ENCODE results near the gene TPK1.
"Not testable (repeated sequence)": the region's sequence is repeated elsewhere in the genome, so short reads cannot be mapped to it uniquely, and the experiment has no call there.

Gene TPK1

GRCh38 chr7:144826208-144826607, 9.6 kb downstream of the TPK1 start:
- H3K27ac ChIP-seq: peak overlapping the region in 1 of 21 experiments; percentile 47
- H3K4me3 ChIP-seq: no peak overlapping the region

- Histone ChIP-seq H3K4me3 (no peak overlapping the region), H3K27ac (no peak overlapping the region)
Measured at GRCh38 chr7:144824360-144824759, 11.5 kb downstream of the TPK1 start.

GRCh38 chr7:144822223-144822622, 13.6 kb downstream of the TPK1 start:
- Histone ChIP-seq H3K27ac (no peak overlapping the region), H3K4me3 (no peak overlapping the region)

- peak overlapping the region in 1 of 21 experiments; percentile 26 for H3K27ac ChIP-seq
- H3K4me3 ChIP-seq: no peak overlapping the region
Measured at GRCh38 chr7:144821067-144821466, 14.8 kb downstream of the TPK1 start.

DNA sequence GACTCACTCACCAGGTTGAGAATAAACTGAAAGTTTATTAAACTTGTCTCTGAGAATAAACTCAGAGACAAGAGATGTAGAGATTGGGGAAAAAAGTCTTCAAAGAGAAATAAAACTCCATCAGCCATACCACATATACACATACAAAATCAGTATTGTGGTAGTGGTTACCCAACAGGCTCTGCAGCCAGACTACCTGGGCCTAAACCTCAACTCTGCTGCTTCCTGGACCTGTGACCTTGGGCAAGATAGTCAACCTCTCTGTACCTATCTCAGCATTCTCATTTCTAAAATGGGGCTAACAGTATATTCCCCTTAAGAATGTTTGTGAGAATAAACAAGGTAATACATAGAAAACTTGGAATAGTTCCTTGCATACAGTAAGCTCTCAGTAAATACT, 15.3 kb downstream of the TPK1 start:
- Histone ChIP-seq H3K27ac (peak overlapping the region in 1 of 21 experiments; percentile 26), H3K4me3 (no peak overlapping the region)

DNA sequence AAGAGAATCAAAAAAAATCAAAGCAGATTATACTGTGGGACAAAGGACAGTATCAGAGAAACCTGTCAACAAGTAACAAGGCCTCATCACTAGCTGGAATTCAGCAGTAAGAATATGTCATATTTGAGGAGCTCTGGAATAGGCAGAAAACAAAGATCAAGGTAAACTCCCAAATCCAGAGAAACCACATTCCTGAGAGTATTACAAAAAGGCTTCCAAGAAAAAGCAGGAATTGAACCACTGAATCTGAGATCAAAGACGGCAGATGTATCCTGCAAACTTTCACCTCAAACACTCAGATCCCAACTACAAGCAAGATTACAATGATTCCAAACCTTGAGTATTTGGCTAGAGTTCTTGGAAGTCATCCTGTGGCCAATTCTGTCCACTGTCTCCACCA, 16.3 kb downstream of the TPK1 start:
- no peak overlapping the region for H3K4me3 ChIP-seq
- peak overlapping the region in 1 of 21 experiments; percentile 66 for H3K27ac ChIP-seq

DNA sequence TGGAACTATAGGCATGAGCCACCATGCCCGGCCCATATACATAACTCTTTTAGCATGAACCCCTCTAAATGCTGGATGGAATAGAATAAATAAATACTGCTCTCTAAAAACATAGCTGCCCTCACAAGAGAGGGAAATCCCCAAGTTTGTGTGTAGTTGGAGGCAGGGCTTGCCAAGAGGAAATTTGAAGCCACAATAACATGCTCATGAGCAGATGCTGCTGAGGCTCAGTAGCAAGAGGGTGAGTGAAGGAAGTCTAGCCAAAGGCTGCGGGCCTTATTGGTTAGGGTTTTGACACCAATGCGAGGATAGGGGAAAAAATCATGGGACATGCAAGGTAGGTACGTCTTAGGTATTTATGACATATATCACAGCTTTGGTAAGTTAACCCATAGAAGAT, 17.3 kb downstream of the TPK1 start:
- Histone ChIP-seq H3K4me3 (no peak overlapping the region), H3K27ac (peak overlapping the region in 3 of 21 experiments; percentile 18 to 66 (median 19))

- H3K27ac ChIP-seq: no peak overlapping the region
- H3K4me3 ChIP-seq: no peak overlapping the region
Measured at GRCh38 chr7:144817001-144817400, 18.9 kb downstream of the TPK1 start.

DNA sequence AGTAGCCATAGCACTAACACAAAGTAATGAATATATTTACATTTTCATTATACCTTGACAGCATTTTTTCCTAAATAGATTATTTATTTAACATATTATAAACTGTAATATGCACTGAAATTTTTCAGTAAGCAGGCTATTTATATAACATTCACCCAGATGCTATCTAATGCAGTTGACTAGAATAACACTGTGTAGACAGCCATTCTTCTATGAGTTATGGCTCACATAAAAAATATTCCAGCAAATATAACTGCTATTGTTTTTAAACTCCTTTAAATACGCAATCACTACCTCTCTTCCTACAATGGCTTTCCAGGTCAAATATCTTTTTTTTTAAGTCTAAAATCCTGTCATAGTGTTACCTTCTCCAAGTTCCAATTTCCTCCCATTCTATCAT, 21.6 kb downstream of the TPK1 start:
- Histone ChIP-seq H3K4me3 (no peak overlapping the region), H3K27ac (no peak overlapping the region)

- no peak overlapping the region for H3K4me3 ChIP-seq
Measured at GRCh38 chr7:144812379-144813283, 23.2 kb downstream of the TPK1 start.

DNA sequence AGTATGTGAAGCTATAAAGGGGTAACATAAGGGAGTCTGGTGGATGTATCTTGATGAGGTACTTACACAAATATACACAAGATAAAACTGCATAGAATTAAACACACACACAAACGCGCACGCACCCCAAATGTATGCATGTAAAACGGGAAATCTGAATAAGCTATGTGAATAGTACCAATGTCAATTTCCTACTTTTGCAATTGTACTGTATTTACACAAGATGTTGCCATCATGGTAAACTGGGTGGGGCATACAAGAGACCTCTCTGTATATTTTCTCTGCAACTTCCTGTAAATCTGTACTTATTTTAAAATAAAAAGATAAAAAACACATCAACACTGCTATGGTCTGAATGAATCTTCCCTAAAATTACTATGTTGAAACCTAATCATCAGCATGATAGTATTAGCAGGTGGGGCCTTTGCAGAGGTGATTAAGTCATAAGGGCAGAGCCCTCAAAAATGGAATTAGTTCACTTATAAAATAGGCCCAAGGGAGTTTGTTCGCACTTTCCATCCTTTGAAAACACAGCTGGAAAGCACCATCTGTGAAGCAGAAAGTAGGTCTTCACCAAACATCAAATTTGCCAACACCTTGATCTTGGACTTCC, 30.1 kb downstream of the TPK1 start:
- Histone ChIP-seq H3K4me3 (no peak overlapping the region), H3K27ac (no peak overlapping the region)

More at GRCh38 chr7:144812379-144813283, 23.2 kb downstream of the TPK1 start:
- peak overlapping the region in 6 of 21 experiments; percentile 5 to 71 (median 23) for H3K27ac ChIP-seq

GRCh38 chr7:144800678-144801436, 35.0 kb downstream of the TPK1 start:
- H3K4me3 ChIP-seq, H3K27ac ChIP-seq: not testable (repeated sequence)

DNA sequence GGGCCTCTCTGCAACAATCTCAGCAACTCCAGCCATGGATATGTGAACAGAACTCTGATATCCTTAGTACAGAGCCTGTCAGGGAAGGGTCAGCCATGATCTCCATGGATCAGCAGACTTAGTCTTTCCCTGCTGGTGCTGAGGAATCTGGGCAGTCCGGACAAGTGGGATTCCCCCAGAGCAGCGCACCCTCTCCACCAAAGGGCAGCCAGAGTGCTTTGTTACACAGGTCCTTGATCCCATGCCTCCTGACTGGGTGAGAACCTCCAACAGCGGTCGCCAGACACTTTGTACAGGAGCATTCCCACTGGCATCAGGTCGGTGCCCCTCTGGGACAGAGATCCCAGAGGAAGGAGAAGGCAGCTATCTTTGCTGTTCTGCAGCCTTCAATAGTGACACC, 38.9 kb downstream of the TPK1 start:
- Histone ChIP-seq H3K4me3 (no peak overlapping the region), H3K27ac (no peak overlapping the region)

GRCh38 chr7:144792050-144792449, 43.8 kb downstream of the TPK1 start:
- no peak overlapping the region for H3K27ac ChIP-seq
- H3K4me3 ChIP-seq: no peak overlapping the region

DNA sequence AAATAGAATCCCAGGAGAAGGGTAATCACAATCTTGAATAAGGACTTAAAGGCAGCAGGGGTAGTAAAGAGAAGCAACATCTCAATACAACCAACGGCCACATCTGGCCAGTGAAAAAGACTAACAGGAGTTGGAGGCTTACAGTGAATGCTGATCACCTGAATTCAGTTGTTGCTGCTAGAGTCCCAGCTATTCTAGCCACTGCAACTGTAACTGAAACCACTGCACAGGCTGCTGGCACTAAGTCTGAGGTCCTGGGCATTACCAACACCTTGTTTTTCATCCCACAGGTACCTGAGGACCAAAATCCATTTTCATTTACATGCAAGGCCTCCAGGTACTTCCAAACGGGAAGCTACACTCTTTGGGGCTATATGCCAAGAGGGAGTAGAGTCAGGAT, 44.4 kb downstream of the TPK1 start:
- no peak overlapping the region for H3K27ac ChIP-seq
- H3K4me3 ChIP-seq: no peak overlapping the region

DNA sequence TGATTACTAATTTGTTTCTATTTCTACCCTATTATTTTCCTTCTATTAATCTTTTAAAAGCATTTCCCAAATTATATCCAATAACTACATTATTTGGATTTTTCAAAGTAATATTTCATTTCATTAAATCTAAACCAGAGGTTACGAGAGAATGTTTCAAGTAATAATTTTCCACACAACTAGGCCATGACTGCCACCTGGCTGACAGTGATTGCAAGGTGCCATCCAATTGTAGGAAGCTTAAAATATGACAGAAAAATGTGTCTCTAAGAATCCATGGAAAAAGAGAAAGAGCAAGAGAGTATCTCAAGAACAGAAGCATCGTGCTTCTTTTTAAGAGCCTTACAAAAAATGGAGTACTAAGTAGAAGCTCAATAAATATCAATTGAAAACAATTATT, 48.7 kb downstream of the TPK1 start:
- no peak overlapping the region for H3K27ac ChIP-seq
- H3K4me3 ChIP-seq: no peak overlapping the region

DNA sequence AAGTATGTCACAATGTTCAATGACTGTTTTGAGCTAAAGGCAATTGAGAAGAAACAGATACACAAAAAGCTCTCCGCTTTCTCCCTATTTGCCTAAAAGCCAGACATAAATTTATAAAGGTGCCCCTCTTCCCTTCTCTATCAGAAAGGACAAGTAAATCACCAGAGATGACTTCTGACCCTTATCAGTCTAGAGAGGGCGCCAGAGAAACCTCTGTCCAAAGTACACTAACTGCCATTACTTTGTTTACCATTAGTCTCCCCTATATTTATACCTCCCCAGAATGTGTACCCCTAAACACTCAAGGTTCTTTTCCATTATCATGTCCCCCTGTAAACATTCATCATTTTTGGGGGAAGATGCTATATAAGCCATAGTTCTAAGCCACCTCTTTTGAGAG, 49.3 kb downstream of the TPK1 start:
- H3K27ac ChIP-seq: no peak overlapping the region
- H3K4me3 ChIP-seq: no peak overlapping the region

DNA sequence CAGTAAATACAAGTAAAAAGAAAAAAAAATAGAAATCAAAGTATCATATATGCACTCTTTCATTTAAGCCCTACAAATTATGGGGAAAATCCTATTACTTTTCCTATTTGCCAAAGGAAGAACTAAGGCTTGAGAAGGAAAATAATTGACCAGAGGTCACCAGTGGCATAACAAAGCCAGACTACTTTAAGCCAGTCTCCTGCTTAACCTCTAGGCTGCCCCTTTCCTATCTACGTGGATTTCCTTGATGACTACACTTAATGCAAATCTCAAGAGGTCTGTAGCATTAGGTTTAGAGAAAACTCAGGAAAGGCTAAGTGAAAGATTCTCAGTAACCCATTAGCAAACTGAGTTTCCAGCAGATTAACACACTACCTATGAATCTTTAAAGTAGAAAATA, 49.8 kb downstream of the TPK1 start:
- no peak overlapping the region for H3K4me3 ChIP-seq
- no peak overlapping the region for H3K27ac ChIP-seq

DNA sequence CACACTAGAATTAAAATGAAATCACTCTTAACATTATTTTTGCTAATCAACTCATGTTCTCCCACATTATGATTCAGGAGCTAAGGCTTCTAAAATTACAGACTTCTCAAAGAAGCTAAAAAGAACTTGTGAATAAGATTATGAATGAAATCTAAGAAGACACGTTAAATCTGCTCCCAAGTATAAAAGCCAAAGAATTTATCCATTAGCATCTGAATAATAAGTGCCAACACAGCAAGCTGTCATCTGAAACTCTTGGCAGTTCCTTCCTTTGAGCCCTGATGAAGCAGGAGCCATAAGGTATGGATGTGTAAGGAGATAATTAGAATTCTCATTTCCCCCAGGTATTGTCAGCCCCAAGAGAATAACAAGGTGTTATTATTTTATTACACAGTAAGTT, 50.3 kb downstream of the TPK1 start:
- Histone ChIP-seq H3K27ac (no peak overlapping the region), H3K4me3 (no peak overlapping the region)

DNA sequence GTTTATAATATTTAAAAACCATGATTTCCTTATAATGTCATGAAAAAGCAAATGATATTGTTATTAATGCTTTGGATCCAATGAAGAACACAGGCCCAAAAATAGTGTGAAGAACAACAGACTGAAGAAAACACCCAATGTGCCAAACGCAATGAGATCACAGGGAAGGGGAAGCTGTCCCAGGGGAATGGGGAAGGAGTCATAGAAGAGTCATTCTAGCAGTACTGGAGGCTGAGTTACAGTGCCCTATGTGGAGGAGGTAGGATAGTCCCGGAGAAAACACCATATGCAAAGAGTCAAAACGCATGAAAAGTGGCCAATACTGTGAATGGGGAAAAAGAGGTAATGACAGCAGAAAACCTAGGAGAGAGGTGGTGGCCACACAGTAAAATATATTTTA, 50.9 kb downstream of the TPK1 start:
- no peak overlapping the region for H3K4me3 ChIP-seq
- no peak overlapping the region for H3K27ac ChIP-seq

DNA sequence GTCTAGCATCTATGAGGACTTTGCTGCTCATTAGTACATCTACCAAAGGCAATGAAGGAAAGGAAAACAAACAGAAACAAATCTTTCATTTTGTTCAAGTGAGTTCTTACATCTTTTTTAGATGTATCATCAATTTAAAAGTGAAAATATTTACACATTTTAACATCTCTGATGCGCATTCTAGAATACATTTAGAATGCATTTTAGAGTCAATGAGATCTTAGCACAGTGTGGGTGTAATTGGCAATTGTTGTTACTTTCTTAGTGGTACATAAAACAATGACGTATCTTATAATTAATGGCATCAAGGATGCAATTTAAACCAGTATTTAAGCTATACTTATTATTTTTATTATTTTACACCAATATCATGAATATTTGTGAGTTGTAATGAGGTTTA, 51.4 kb downstream of the TPK1 start:
- Histone ChIP-seq H3K4me3 (no peak overlapping the region), H3K27ac (no peak overlapping the region)

All from skin epidermis (tissue), 12 donors.